A549 (cell line): ENCODE results near the gene RSRC1. TPM values are rescaled to one million over a fixed set of nuclear protein-coding genes. Genes with fewer than 3 reads are reported as not detected.
A peak's percentile ranks its signal among the peaks of the same experiment; 100 is the strongest.

Source experiments
- ATAC-seq, 2 experiments: fragments of 200-7000 bp in 1 of 2; fragments of >200 bp in 1 of 2; cut with Nextera tagmentation in 1 of 2; cut with Tn5 transposase in 1 of 2; 3 replicates each; pipeline versions ENCODE4 v1.8.0 to v1.9.1; 2018 to 2020; ENCODE audit warnings: mild to moderate bottlenecking in 1 of 2, moderate library complexity in 1 of 2
- CTCF ChIA-PET: fragments of 300-600 bp; sonication (Branson Sonifier 250); formaldehyde crosslinking; extraction: SDS; loops from one replicate; lab custom pipeline; 2021; ENCODE audit warnings: antibody characterized with exemption, inconsistent platforms; lab: Yijun Ruan, JAX
- POLR2A ChIA-PET: fragments of 350-600 bp; formaldehyde crosslinking; extraction: SDS; loops from one replicate; lab custom pipeline; 2021; ENCODE audit warnings: antibody characterized with exemption, inconsistent platforms; lab: Yijun Ruan, JAX
- DNase-seq, 2 experiments: peaks; one replicate each; pipeline versions ENCODE4 v3.0.0 to v3.0.0-alpha.2; 2011 to 2016; ENCODE audit warnings: low read depth in 1 of 2, low spot score in 1 of 2
- FAIRE-seq: peaks from 2 replicates; lab custom pipeline; 2011; peaks lifted over from hg19 to GRCh38; lab: Jason Lieb, UNC
- H3K27ac ChIP-seq, 2 experiments: fragments of >200 bp; sonication (Bioruptor Twin); formaldehyde crosslinking; 3 replicates each; pipeline ENCODE4 v1.5.1; 2016 to 2017
- H3K4me1 ChIP-seq: fragments of >200 bp; sonication (Bioruptor Twin); formaldehyde crosslinking; 3 replicates; pipeline ENCODE4 v1.6.1; 2016
- H3K4me2 ChIP-seq: fragments of >200 bp; sonication (Bioruptor Twin); formaldehyde crosslinking; 3 replicates; pipeline ENCODE4 v1.6.1; 2016
- H3K4me3 ChIP-seq: fragments of >200 bp; sonication (Bioruptor Twin); formaldehyde crosslinking; 3 replicates; pipeline ENCODE4 v1.5.1; 2016
- H3K9me3 ChIP-seq: fragments of >200 bp; sonication (Bioruptor Twin); formaldehyde crosslinking; 3 replicates; pipeline ENCODE4 v1.6.1; 2016
- ATOH8 ChIP-seq: fragments of 250-450 bp; sonication (Bioruptor Pico); IDR thresholded peaks from 2 replicates; pipeline ENCODE4 v1.5.0; 2020; ENCODE audit warnings: low read depth, mild to moderate bottlenecking, moderate library complexity
- CEBPB ChIP-seq, 2 experiments: fragments of >200 bp in 1 of 2; sonication (Bioruptor Twin) in 1 of 2; formaldehyde crosslinking in 1 of 2; IDR thresholded peaks; 2 replicates each; pipeline ENCODE4 v1.6.1; 2012 to 2016
- CHD4 ChIP-seq: fragments of 200-600 bp; sonication (generic); IDR thresholded peaks from 2 replicates; pipeline ENCODE4 v1.6.1; 2016; ENCODE audit warnings: antibody characterized with exemption, mild to moderate bottlenecking, borderline replicate concordance
- EP300 ChIP-seq, 2 experiments: fragments of >200 bp; sonication (Bioruptor Twin); formaldehyde crosslinking; IDR thresholded peaks; 2 replicates in 1 of 2; 3 replicates in 1 of 2; pipeline ENCODE4 v1.6.1; 2016 to 2017
- FOSL2 ChIP-seq, 2 experiments: fragments of 450-650 bp in 1 of 2; fragments of >200 bp in 1 of 2; sonication (Bioruptor Twin) in 1 of 2; formaldehyde crosslinking; IDR thresholded peaks; 2 replicates each; pipeline versions ENCODE4 v1.5.0 to v1.6.1; 2016 to 2020; ENCODE audit warnings: mild to moderate bottlenecking in 1 of 2, moderate library complexity in 1 of 2
- FOXS1 ChIP-seq: fragments of 250-450 bp; sonication (Bioruptor Pico); IDR thresholded peaks from 2 replicates; pipeline ENCODE4 v1.5.0; 2020; ENCODE audit warnings: mild to moderate bottlenecking, moderate library complexity
- GATA3 ChIP-seq: IDR thresholded peaks from 2 replicates; pipeline ENCODE4 v1.6.1; 2012; ENCODE audit warnings: borderline replicate concordance
- HDAC2 ChIP-seq: fragments of 200-600 bp; sonication (generic); IDR thresholded peaks from 2 replicates; pipeline ENCODE4 v1.6.1; 2016
- HES2 ChIP-seq: fragments of >200 bp; sonication (Bioruptor Twin); formaldehyde crosslinking; IDR thresholded peaks from 2 replicates; pipeline ENCODE4 v1.6.1; 2016
- JUN ChIP-seq, 2 experiments: fragments of >200 bp; sonication (Bioruptor Twin); formaldehyde crosslinking; IDR thresholded peaks; 2 replicates in 1 of 2; 3 replicates in 1 of 2; pipeline ENCODE4 v1.6.1; 2016 to 2017
- JUNB ChIP-seq: fragments of >200 bp; sonication (Bioruptor Twin); formaldehyde crosslinking; IDR thresholded peaks from 2 replicates; pipeline ENCODE4 v1.6.1; 2016
- MAFK ChIP-seq: fragments of 450-650 bp; IDR thresholded peaks from 2 replicates; pipeline ENCODE4 v1.6.1; 2014; ENCODE audit not compliant: partially characterized antibody
- MAZ ChIP-seq: fragments of 150-350 bp; IDR thresholded peaks from 2 replicates; pipeline ENCODE4 v1.6.1; 2014; ENCODE audit warnings: antibody characterized with exemption, low read depth, low read length, borderline replicate concordance
- NR3C1 ChIP-seq: fragments of >200 bp; sonication (Bioruptor Twin); formaldehyde crosslinking; IDR thresholded peaks from 3 replicates; pipeline ENCODE4 v1.6.1; 2017
- RAD21 ChIP-seq, 2 experiments: fragments of >200 bp in 1 of 2; sonication (Bioruptor Twin) in 1 of 2; formaldehyde crosslinking in 1 of 2; IDR thresholded peaks in 1 of 2; conservative IDR thresholded peaks in 1 of 2; 2 replicates in 1 of 2; 3 replicates in 1 of 2; pipeline ENCODE4 v1.6.1; 2012 to 2018; ENCODE audit warnings: inconsistent platforms in 1 of 2
- RARB ChIP-seq: fragments of 250-450 bp; sonication (Bioruptor Pico); IDR thresholded peaks from 2 replicates; pipeline ENCODE4 v1.8.0; 2021; ENCODE audit warnings: mild to moderate bottlenecking, moderate library complexity
- RCOR1 ChIP-seq: fragments of 150-350 bp; IDR thresholded peaks from 2 replicates; pipeline ENCODE4 v1.6.1; 2014; ENCODE audit warnings: antibody characterized with exemption, low read length, low read depth
- RFX5 ChIP-seq: fragments of 450-650 bp; IDR thresholded peaks from 2 replicates; pipeline ENCODE4 v1.7.1; 2014; ENCODE audit warnings: antibody characterized with exemption, mild to moderate bottlenecking, moderate library complexity
- USF2 ChIP-seq: fragments of 450-650 bp; IDR thresholded peaks from 2 replicates; pipeline ENCODE4 v1.6.1; 2014; ENCODE audit warnings: antibody characterized with exemption
- ZNF302 ChIP-seq: fragments of 250-450 bp; sonication (Bioruptor Pico); IDR thresholded peaks from 2 replicates; pipeline ENCODE4 v1.9.0; 2021; ENCODE audit warnings: inconsistent platforms, mild to moderate bottlenecking, moderate library complexity
- ZSCAN20 ChIP-seq: fragments of 250-450 bp; sonication (Bioruptor Pico); IDR thresholded peaks from 2 replicates; pipeline ENCODE4 v1.8.0; 2022; ENCODE audit warnings: mild to moderate bottlenecking, moderate library complexity
- WGBS: methylation state at CpG from one replicate; pipeline ENCODE4 v1.1.6; 2017; ENCODE audit errors: missing lambda C conversion rate; 5-methylcytosine and 5-hydroxymethylcytosine counted together
- polyA plus RNA-seq, 4 experiments: library from polyadenylated mRNA; depleted of rRNA in 3 of 4; stranded (reverse); fragments of >200 nt; fragmentation: RNase III in 1 of 4; extraction: RNeasy Plus Mini Kit Qiagen cat#74134 plus additional on column Dnase treatment in 1 of 4; gene quantifications; 2 replicates in 3 of 4; 3 replicates in 1 of 4; pipeline ENCODE4 v1.2.3, GENCODE V29; 2011 to 2017
- TF ChIP-seq, protein P1 (sequence below): IDR thresholded peaks from 2 replicates; pipeline ENCODE4 v1.6.1; 2012

The RSRC1 gene
- polyA plus RNA-seq, 2 of the 4 experiments (the other 2 are of a cell fraction) = 17.5 to 52.2 TPM

DNA sequence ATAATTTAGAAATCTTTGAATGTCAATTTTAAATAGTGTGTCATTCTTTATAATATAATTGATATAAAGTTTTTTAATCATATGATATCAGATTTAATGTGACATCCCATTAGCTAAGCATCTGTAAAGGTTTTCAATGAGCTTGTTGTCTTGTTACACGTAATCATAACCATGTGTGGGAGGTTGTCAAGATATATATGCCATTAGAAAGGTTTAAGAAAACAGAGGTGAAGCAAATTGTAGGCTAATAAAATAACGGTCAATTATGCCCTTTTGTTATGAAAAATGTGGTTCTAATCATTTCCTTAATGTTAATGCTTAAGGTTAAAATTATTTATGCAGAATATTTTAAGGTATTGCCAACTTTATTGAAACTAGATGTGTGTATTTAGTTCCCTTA is 56.3 kb downstream of the RSRC1 start:
- no peak for ATAC-seq
- no peak for DNase-seq
- no peak for FAIRE-seq
- H3K4me2 ChIP-seq = no peak overlapping the region
- ChIA-PET CTCF (no interaction called here), POLR2A (interaction anchor here (2.4 kb wide), 1 partner anchor 56 kb away, joined by 15 read pairs; the partner anchor contains the start of gene RSRC1)
- H3K9me3 ChIP-seq = no peaks in the 10 kb centered on the region
- H3K4me1 ChIP-seq = peaks cover 48% of the 10 kb centered on the region
- H3K27ac ChIP-seq = no peak overlapping the region
- no peak overlapping the region for H3K4me3 ChIP-seq
- TF ChIP-seq HES2 = no peak
- TF ChIP-seq RFX5 = no peak
- TF ChIP-seq, all 56 proteins: peak for 0
- 93% methylated on average over 2 of the region's 2 CpGs for WGBS

- peak overlapping the region; percentile 65 for H3K4me2 ChIP-seq
- 30% methylated on average over 6 of the region's 6 CpGs for WGBS
- H3K4me3 ChIP-seq = no peak overlapping the region
- peak; percentile 99 for FAIRE-seq
- H3K27ac ChIP-seq = peak overlapping the region; percentile 55 to 77
- peak; percentile 92 for TF ChIP-seq JUNB
- TF ChIP-seq ZSCAN20 (CRISPR knock-in tag) = no peak
- TF ChIP-seq MAZ = no peak
- TF ChIP-seq EP300 (IDR thresholded peaks at IDR 0.05) = peak; percentile 13 to 35; a peak in 1 of 5 replicates
- no peak for TF ChIP-seq RARB (CRISPR knock-in tag)
- no peak for TF ChIP-seq NR3C1
- TF ChIP-seq CEBPB (IDR thresholded peaks at IDR 0.05) = peak; percentile 66 to 88; a peak in 3 of 4 replicates
- no peak for TF ChIP-seq ZNF302 (CRISPR knock-in tag)
- no peak for TF ChIP-seq HES2
- peak; percentile 14 to 28; a peak in 2 of 5 replicates for TF ChIP-seq RAD21 (conservative IDR thresholded peaks at IDR 0.05 in 1 of 2, IDR thresholded peaks at IDR 0.05 in 1 of 2)
- TF ChIP-seq HDAC2 = no peak
- no peak for TF ChIP-seq RCOR1
- TF ChIP-seq FOXS1 (CRISPR knock-in tag) = peak; percentile 54; the same call in 1 of the 2 replicates
- TF ChIP-seq GATA3 = peak; percentile 70; the same call in 1 of the 2 replicates
- TF ChIP-seq FOSL2 (IDR thresholded peaks at IDR 0.05) = peak; percentile 84
- peak; percentile 95 for TF ChIP-seq FOSL2 (CRISPR knock-in tag; IDR thresholded peaks at IDR 0.05)
- no peak for TF ChIP-seq CHD4
- TF ChIP-seq JUN (IDR thresholded peaks at IDR 0.05) = peak in 1 of 2 experiments; percentile 48; a peak in 1 of 5 replicates
- peak; percentile 59 for TF ChIP-seq MAFK
- no peak for TF ChIP-seq USF2
- TF ChIP-seq RFX5 = no peak
- TF ChIP-seq, protein P1, sequence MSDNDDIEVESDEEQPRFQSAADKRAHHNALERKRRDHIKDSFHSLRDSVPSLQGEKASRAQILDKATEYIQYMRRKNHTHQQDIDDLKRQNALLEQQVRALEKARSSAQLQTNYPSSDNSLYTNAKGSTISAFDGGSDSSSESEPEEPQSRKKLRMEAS = peak; percentile 45
- TF ChIP-seq ATOH8 (CRISPR knock-in tag) = no peak
- ATAC-seq = peak; percentile 96 to 99
- peaks cover 40% of the 10 kb centered on the region for H3K4me1 ChIP-seq
- peak; percentile 60 to 79 for DNase-seq
- ChIA-PET POLR2A (interaction anchor here (2.4 kb wide), 1 partner anchor 58 kb away, joined by 15 read pairs; the partner anchor contains the start of gene RSRC1), CTCF (no interaction called here)
- H3K9me3 ChIP-seq = no peaks in the 10 kb centered on the region
Measured at GRCh38 chr3:158167737-158168557, 58.1 kb downstream of the RSRC1 start.
